Measurements from ENCODE around the gene CHMP4B.

DNA sequence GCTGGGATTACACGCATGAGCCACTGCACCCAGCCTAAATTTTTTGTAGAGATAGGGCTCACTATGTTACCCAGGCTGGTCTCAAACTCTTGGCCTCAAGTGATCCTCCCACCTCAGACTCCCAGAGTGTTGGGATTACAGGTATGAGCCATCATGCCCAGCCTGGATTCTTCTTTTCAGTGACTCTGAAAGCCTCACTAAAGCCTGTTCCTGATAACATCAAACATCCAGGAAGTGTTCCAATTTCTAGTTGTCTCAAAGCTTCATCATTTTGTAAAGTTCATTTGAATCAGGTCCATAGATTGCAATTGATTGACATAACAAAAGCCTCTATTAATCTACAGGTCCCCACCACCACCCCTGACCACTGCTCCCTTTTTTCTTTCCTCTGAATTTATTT is 29.2 kb upstream of the CHMP4B start:
- TF ChIP-seq, protein P1, sequence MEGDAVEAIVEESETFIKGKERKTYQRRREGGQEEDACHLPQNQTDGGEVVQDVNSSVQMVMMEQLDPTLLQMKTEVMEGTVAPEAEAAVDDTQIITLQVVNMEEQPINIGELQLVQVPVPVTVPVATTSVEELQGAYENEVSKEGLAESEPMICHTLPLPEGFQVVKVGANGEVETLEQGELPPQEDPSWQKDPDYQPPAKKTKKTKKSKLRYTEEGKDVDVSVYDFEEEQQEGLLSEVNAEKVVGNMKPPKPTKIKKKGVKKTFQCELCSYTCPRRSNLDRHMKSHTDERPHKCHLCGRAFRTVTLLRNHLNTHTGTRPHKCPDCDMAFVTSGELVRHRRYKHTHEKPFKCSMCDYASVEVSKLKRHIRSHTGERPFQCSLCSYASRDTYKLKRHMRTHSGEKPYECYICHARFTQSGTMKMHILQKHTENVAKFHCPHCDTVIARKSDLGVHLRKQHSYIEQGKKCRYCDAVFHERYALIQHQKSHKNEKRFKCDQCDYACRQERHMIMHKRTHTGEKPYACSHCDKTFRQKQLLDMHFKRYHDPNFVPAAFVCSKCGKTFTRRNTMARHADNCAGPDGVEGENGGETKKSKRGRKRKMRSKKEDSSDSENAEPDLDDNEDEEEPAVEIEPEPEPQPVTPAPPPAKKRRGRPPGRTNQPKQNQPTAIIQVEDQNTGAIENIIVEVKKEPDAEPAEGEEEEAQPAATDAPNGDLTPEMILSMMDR (IDR thresholded peaks at IDR 0.05; ENCODE audit: low read depth, low read length) = no peak
- no peak for TF ChIP-seq POLR2A (IDR thresholded peaks at IDR 0.05; ENCODE audit: extremely low read depth, insufficient read length)
- TF ChIP-seq, protein P2, sequence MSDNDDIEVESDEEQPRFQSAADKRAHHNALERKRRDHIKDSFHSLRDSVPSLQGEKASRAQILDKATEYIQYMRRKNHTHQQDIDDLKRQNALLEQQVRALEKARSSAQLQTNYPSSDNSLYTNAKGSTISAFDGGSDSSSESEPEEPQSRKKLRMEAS (IDR thresholded peaks at IDR 0.05; ENCODE audit: low read depth, low read length) = no peak
